HG02588 (cell line): ENCODE data around the gene ITGAD.

Source experiments
- ATAC-seq: cut with Tn5 transposase; IDR thresholded peaks from one replicate; pipeline ENCODE4 v1.9.1; 2021; ENCODE audit warnings: mild to moderate bottlenecking, moderate library complexity; ENCODE audit not compliant: unreplicated experiment

ITGAD gene

DNA sequence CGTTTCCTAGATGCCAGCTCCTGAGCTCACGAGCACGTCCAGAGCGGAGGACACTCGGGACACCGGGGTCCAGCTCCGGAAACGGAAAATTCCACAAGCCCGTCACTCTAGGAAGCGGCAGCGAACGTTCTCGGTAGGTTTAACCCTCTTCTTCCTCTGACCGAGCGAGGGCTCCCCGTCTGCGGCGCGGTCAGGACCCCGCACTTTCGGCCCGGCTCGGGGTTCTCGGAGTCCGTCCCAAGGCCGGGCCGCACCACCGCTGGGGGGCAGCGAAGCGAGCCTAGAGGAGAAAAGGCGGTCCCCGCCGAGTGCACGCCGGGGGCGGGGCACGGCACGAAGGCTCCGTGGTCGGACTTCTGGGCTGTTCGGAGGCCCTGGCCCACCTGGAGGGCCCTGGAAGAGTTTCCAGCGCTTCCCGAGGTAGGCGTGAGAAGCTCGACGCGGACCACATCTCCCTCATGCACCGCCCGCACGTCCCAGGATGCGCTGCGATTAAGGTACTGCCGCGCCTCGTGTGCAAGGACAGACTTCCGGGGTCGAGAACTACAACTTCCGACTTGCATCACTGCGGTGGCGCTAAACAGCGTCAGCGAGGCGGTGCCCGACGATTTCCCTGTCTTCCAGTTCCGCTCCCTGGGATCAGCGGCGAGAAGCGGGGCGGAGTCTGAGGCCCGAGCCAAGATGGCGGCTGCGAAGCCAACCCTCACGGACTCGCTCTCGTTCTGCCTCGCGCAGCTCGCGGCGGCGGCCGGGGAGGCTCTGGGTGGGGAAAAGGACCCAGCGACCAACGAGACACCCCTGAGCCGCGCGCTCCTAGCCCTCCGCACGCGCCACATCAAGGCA, 65.9 kb downstream of the ITGAD start, which contains the start of gene ARMC5:
ARMC5 (plus strand) TSS at position 658 of the 843 bp plus-strand sequence; CDS start at position 682, 24 bp downstream.
- ATAC-seq: peak; percentile 70

DNA sequence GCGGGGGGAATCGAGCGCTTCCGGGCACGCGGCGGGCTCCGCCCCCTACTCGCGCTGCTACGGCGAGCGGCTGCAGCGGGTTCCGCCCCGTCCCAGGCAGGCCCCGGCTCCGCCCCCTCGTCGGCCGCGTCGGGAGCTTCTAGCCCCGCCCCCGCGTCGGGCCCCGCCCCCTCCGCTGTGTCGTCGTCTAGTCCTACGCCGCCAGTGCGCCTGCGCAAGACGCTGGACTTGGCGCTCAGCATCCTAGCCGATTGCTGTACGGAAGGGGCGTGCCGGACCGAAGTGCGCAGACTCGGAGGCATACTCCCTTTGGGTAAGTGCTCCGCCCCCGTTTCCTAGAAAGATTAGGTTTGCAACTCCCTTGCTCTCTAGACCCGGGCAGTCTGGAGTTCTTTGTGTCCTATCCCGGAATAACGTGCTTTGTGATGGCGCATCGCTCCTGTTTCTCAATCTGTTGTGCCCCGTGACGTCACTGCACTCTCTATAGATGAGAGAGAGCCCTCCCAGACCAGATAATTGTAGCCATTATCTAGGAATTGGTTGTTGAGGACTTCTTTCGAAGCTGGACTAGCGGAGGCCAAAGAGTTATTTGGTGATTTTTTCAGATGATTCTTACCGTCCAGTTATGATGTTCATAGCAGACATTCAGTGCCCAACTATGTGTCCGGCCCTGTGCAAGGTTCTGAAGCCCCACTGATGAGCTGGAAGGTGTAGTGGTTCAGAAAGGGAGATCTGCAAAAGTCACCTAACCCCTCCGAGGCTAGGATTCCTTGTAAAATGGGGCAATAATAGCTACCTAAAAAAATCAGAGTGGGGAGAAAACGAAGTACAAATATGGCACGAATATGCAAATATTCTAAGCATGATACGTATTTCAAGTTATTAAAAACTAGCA, 66.8 kb downstream of the ITGAD start:
- ATAC-seq: peak; percentile 68

DNA sequence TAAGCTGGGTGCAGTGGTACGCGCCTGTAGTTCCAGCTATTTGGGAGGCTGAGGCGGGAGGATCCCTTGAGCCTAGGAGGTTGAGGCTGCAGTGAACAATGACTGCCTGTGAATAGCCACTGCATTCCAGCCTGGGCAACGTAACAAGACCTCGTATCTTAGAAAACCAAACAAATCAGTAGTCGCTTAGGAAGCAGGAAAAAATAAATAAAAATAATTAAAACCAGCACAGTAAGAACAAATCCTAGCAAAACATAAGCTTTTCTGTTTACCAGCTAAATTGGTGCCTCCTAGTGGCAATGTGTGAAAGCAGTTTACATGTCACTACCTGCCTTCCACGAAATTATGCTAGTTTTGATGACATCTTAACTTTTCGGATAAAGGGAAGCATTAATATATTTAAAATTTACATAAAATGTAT, 67.5 kb downstream of the ITGAD start:
- ATAC-seq: no peak

DNA sequence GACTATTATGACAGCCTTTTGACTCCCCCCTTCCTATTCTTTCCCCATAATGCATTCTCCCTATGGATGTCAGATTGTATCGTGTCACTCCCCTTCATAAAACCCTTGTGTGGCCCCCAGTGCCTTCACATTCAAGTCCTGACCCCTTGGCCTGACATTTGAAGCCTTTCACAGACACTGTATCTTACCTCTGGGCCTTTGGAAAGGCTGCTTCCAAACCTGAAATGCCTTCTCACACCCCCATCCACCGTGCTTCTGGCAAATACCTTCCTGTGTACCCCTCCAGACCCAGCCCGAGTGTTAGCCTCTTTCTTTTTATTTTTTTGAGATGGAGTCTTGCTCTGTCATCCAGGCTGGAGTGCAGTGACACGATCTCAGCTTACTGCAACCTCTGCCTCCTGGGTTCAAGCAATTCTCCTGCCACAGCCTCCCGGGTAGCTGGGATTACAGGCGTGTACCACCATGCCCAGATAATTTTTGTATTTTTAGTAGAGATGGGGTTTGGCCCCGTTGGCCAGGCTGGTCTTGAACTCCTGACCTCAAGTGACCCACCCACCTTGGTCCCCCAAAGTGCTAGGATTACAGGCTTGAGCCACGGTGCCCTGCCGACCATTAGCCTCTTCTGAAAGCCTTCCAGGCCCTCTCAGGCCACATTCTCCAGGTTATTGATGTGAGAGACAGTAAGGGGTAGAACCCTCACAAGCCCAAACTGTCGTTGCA, 68.2 kb downstream of the ITGAD start:
- no peak for ATAC-seq

DNA sequence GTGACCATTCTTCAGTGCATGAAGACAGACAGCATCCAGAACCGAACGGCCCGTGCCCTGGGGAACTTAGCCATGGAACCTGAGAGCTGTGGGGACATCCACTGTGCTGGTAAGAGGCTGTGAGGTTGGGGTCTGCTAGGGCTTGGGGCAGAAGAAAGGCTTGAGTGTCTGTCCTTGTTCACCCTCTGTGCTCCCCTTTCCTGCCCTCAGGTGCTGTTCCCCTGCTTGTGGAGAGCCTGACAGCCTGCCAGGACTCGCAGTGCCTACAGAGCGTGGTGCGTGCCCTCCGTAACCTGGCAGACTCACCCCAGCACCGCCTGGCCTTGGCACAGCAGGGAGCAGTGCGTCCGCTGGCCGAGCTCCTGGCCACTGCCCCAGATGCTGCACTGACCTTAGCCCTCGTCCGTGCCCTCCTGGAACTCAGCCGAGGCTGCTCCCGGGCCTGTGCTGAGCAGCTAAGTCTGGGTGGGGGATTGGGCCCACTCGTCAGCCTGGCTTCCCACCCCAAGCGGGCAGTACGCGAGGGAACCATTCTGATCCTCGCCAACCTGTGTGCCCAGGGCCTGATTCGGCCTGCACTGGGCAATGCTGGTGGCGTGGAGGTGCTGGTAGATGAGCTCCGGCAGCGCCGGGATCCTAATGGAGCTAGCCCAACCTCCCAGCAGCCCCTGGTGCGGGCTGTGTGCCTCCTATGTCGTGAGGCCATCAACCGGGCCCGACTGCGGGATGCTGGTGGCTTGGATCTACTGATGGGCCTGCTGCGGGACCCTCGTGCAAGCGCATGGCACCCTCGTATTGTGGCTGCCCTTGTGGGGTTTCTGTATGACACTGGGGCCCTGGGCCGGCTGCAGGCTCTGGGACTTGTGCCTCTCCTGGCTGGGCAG, 69.0 kb downstream of the ITGAD start:
- ATAC-seq: no peak

DNA sequence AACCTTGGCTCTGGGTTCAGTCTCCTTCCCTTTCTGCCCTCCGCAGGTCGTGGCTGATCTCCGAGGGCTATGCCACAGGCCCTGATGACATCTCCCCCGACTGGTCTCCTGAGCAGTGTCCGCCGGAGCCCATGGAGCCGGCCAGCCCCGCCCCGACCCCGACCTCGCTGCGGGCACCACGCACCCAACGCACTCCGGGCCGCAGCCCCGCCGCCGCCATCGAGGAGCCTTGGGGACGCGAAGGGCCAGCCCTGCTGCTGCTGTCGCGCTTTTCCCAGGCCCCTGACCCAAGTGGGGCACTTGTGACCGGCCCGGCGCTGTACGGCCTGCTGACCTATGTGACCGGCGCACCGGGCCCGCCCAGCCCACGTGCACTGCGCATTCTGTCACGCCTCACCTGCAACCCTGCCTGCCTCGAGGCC, 71.2 kb downstream of the ITGAD start:
- no peak for ATAC-seq

DNA sequence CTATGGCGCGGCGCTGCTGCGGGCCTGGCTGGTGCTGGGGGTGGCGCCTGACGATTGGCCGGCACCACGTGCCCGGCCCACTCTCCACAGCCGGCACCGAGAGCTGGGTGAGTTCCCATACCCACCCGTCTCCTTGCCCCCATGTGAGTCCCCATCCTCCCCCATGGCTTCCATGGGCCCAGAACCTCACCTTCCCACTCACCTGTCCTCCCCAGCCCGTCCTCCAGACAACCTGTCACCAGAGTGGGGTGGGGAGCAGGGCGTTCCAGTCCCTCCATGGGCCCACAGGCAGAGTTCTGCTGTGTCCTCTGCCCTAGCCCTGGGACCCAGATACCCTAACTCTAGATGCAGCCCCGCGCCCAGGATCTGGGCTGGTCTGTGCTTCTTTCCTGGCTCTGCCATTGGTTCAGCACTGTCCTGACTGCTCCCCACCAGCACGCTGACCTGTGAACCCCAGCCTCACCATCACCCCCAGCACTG, 71.7 kb downstream of the ITGAD start:
- no peak for ATAC-seq

DNA sequence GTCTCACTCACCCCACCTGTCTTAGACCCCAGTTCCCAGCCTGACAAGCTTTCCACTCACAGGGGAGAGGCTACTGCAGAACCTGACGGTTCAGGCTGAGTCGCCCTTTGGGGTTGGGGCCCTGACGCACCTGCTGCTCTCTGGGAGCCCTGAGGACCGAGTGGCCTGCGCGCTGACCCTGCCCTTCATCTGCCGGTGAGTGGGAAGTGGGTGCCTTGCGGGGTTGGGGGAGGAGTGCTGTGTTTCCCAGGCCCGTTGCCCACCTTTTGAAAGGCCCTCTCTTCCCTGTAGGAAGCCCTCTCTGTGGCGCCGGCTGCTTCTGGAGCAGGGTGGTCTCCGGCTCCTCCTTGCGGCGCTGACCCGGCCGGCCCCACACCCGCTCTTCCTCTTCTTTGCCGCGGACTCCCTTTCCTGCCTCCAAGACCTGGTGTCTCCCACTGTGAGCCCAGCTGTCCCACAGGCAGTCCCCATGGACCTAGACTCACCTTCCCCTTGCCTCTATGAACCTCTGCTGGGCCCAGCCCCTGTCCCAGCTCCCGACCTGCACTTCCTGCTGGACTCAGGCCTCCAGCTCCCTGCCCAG, 72.7 kb downstream of the ITGAD start:
- no peak for ATAC-seq

DNA sequence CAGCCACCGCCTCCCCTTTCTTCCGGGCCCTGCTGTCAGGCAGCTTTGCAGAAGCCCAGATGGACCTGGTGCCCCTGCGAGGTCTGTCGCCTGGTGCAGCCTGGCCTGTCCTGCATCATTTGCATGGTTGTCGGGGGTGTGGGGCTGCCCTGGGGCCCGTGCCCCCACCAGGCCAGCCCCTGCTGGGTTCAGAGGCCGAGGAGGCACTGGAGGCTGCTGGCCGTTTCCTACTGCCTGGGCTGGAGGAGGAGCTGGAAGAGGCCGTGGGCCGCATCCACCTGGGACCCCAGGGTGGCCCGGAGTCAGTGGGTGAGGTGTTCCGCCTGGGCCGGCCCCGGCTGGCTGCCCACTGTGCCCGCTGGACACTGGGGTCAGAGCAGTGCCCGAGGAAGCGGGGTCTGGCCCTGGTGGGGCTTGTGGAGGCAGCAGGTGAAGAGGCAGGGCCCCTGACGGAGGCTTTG, 73.3 kb downstream of the ITGAD start:
- ATAC-seq: no peak

DNA sequence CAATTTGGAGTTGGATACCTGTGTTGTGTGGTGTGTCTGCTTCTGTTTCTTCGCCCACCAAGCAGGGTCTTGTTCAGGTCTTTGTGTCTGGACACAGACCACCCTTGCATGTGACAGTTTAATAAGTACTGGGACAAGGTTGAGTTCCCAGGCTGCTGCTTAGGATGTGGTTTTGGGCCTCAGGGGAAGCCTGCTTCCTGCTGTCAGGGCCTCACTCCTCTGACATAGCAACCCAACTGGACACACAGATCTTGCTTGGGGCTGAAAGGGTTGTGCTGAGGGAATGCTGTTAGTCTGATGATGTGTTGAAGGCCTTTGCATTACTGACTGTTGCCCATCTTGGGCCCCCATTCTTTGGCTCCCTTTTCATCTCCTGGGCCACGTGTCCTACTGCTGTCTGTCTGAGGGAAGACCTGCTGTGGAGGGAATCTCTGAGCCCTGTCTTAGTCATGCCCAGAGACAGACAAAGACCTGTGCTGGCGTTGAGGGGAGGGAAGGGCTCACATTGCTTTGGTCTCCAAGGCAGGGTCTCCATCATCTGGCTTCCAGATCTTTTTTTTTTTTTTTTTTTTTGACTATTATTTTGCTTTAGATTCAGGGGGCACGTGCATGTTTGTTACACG, 74.1 kb downstream of the ITGAD start:
- no peak for ATAC-seq

DNA sequence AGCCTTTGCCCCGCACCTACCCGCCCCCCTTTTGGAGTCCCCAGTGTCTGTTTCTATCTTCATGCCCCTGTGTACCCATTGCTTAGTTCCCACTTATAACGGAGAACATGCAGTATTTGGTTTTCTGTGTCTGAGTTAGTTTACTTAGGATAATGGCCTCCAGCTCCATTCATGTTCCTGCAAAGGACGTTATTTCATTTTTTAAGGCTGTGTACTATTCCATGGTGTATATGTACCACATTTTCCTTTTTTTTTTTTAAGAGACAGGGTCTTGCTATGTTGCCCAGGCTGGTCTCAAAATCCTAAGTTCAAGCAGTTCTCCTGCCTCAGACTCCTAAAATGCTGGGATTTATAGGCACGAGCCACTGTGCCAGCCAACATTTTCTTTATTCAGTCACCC, 74.7 kb downstream of the ITGAD start:
- no peak for ATAC-seq

DNA sequence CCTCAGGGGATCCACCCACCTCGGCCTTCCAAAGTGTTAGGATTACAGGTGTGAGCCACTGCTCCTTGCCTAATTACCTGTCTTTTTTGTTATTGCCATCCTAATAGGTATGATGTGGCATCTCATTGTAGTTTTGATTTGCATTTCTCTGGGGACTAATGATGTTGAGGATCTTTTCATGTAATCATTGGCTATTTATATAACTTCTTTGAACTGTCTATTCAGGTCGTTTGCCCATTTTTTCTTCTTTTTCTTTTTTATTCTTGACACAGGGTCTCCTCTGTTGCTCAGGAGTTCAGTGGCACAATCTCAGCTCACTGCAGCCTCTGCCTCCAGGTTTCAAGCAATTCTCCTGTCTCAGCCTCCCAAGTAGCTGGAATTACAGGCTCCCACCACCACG, 77.5 kb downstream of the ITGAD start:
- ATAC-seq: no peak

DNA sequence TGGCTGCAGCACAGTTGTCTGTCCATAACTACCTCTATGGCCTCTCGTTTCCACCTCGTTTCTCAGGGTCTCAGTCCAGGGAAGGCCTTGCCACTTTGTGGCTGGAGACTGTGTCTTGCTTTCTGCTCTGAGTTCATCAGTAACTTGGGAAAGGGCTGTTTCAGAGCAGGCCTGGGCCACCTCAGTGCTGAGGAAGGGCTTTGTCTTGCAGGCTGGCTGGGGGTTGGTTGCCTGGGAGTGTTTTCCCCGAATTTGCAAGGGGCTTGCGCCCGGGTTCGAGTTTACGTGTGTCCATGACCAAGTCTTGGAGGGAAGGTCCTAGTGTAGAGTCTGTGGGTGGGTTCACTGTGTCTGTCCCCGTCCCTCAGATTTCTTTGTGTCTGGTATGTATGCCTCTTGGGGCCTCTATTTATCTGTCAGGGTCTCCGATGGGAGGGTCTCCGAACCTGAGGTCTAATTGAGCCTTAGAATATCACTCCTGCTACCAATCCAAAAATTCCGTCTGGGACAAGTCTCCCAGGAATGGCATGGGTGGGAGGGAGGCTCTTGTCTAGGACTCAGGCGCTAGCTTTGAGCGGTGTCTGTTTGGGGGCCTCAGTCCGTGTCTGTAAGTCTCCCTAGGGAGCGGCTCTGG, 78.2 kb downstream of the ITGAD start:
- no peak for ATAC-seq

DNA sequence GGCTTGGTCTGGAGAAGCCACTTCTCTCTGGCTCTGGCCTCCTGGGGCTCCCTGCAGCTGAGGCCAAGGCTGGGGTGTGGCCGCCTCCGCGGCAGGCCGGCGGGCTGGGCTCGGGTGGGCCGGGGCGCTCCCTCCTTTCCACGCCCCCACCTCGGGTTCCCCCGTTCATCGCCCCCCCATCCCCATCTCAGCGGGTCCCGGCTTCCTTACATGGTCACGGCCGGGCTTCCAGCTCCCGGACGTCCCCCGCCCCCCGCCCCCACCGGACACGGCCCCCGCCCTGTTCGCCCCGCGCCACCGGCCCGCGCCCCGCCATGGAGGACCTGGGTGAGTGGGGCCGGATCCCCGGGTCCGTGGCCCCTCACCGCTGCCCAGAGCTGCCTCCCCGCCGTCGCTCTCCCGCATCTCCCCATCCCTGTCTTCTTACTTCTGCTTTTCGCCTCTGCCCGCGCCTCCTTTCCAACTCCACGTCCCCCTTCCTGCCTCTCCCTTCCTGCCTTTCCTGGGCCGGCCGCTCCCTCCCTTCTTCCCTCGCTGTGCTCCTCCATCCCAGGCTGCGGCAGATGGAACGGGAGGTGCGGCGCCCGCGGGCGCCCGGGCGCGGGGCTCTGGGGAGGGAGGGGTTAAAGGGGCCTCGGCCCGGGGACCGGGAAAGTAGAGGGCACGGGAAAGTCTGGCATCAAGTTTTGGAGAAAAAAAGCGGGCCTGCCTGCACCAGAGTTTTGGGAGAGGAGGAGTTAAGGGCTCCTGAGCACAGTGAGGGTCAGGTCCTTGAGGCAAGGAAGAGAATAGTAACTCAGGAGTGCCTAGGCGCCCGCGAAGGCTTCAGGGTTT, 79.0 kb downstream of the ITGAD start, which contains the start of gene TGFB1I1:
TGFB1I1 (plus strand) TSS at position 278 of the 834 bp plus-strand sequence; CDS start at position 315, 37 bp downstream.
- no peak for ATAC-seq

DNA sequence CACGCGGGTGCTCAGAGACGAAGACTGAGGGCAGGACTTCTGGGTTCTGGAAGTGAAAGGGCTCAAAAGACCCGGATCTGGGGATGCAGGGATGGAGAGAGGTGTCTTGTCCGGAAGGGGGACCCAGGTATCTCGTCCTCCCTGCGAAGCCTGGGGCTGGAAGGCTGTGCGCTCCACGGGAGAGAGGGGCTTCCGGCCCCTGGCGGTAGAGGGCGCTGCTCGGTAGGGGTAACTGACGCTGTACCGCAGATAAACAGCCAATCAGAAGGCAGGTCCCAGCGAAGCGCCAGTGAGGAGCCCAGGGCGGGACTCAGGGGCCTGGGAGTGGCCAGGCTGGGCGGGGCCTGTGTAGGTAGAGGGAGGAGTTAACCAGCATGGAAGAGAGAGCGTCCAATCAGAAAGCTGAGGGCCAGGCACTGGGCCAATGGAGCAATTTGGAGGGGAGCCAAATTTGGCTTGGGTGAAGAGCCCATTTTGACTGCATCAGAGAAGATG, 79.6 kb downstream of the ITGAD start:
- ATAC-seq: no peak

DNA sequence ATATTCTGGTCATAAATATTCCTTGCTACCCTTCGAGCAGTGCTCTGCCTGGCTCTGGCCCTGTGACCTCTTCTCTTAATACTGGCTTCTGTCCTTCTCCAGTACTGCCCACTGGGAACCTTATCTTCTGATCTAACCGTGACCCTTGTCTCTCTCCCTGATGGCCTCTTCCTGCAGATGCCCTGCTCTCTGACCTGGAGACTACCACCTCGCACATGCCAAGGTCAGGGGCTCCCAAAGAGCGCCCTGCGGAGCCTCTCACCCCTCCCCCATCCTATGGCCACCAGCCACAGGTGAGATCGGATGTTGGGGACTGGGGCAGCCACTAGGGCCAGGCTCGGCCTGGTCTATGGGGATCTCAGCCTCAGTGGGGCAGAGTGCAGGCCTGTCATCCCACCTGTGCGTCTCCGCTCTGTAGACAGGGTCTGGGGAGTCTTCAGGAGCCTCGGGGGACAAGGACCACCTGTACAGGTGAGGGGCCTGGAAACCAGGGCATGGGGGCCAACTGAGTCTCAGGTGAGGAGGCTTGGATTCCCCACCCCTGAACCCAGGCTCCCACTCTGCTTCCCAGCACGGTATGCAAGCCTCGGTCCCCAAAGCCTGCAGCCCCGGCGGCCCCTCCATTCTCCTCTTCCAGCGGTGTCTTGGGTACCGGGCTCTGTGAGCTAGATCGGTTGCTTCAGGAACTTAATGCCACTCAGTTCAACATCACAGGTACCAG, 80.3 kb downstream of the ITGAD start:
- ATAC-seq: no peak
